ENCODE results near the gene E2F4.

- TF ChIP-seq SIN3A (IDR thresholded peaks at IDR 0.05; ENCODE audit: borderline replicate concordance, insufficient read depth, low read depth, low read length) (no peak), CTCF (IDR thresholded peaks at IDR 0.05) (no peak)
Observed at GRCh38 chr16:67206838-67207248, 14.9 kb downstream of the E2F4 start.

Data from Panc1 (cell line).